HG03066 (cell line): ENCODE measurements around the gene ZNF280C.

Source experiments
- ATAC-seq: cut with Tn5 transposase; IDR thresholded peaks from one replicate; pipeline ENCODE4 v1.9.1; 2021; ENCODE audit warnings: low read depth; ENCODE audit not compliant: unreplicated experiment

Gene ZNF280C

GRCh38 chrX:130179170-130179569 is 89.5 kb downstream of the ZNF280C start:
- ATAC-seq = no peak

- no peak for ATAC-seq
Measured at GRCh38 chrX:130176942-130177341, 91.8 kb downstream of the ZNF280C start.

- peak; percentile 74 for ATAC-seq
Measured at GRCh38 chrX:130176354-130176776, 92.3 kb downstream of the ZNF280C start.

- no peak for ATAC-seq
Measured at GRCh38 chrX:130174937-130175336, 93.8 kb downstream of the ZNF280C start.

- ATAC-seq = no peak
Measured at GRCh38 chrX:130174045-130174704, 94.5 kb downstream of the ZNF280C start.

DNA sequence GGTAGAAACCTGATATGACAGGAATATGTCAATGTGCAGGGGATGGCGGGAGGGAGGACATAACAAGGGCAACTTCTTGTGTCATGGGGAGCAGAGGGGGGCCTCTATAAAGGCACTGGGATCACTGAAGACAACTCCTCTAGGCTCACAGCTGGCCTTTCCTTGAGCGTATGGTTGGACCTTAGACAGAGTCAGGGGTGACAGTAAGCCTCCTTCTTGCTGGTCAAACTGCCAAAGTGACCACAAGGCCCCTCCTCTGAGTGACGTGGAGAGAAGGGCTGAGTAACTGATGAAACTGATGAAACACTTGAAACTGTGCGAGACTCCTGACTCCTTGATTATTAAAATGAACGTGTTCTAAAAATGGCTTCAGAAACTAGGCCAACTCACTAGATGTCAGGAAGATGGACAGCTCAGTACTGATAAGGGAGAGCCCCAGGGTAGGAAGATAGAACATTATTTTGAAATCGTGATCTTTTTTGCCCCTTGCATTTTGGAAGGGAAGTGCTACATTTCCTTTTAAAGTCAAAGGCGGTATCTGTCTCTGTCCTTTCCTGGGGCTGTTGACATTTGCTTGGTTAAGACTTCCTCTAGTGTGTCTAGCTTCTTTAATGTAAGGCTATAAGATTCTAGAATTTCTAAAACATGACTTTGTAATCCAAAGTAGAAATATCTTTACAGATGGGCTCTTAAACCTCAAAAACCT is 95.4 kb downstream of the ZNF280C start:
- peak; percentile 41 for ATAC-seq

- ATAC-seq = no peak
Measured at GRCh38 chrX:130172127-130172845, 96.4 kb downstream of the ZNF280C start.

DNA sequence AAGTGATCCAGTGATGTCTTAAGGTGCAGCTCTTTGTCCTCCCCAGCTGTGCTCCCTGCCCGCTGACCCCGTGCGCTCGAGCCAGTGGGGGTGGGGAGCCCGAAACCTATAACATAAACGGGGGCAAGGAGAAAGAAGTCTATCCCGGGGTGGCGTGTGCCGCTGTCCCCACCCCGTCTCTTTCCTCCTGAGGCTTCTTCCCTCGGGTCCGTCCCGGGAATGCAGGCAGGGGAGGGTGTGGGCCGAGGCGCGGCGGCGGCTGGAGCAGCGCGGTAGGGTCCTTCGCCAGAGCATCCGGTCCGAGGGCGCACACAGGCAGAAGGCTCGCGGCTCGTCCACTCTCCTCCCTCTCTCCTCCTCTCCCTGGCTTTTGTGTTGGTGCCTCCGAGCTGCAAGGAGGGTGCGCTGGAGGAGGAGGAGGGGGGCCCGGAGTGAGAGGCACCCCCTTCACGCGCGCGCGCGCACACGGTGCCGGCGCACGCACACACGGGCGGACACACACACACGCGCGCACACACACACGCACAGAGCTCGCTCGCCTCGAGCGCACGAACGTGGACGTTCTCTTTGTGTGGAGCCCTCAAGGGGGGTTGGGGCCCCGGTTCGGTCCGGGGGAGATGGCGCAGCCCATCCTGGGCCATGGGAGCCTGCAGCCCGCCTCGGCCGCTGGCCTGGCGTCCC is 97.1 kb downstream of the ZNF280C start, which contains the start of gene RAB33A:
Gene RAB33A (plus strand): TSS at position 517 of the 681 bp plus-strand sequence. CDS start 101 bp downstream, at position 618.
- peak; percentile 8 for ATAC-seq

DNA sequence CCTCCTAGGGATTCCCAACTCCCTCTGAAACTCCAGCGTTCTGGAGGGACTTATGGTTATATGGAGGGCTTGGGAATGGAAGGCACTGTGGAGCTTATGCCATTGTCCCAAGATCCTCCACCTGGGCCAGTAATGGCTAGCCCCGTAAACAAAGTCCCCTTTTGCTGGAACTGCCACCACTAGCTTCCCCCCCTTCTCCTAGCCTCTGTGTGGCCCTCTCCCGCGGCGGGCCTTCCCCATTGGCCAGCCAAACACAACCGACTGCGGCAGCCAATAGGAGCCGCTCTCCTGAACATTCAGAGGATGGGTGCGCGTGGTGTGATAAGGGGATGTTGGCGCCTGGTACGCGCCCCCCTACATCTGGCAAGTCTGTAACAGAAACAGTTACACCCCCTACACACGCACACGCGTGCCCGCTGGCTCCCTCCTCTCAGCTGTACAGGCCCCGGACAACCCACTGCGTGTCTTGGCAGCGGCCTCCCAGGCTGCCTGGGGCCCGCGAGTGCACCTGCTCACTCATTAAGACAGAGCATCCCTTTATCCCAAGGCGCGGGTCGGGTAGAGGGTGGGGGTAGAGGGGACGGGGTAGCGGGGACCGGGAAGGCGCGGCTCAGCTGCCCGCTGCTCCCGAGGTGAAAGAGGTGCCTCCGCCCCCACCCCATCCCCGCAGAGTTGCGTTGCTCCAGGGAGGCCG is 97.8 kb downstream of the ZNF280C start:
- peak; percentile 67 for ATAC-seq

DNA sequence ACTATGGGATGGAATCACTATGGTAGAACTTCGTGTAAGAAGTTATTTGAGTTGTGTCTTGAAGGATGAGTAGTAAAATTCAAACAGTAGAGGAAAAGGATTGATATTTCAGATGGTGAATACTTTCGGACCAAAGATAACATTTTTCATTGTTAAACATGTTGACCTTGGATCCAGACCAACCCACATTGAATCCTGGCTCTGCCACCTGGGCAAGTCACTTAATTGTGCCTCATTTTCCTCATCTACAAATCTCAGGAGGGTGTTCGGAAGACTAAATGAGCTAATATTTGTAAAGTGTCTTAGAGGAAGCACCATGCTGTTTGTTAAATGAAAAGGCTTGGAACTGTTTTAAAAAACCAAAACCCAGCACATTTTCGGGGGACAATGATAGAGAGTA is 101.7 kb downstream of the ZNF280C start:
- no peak for ATAC-seq

DNA sequence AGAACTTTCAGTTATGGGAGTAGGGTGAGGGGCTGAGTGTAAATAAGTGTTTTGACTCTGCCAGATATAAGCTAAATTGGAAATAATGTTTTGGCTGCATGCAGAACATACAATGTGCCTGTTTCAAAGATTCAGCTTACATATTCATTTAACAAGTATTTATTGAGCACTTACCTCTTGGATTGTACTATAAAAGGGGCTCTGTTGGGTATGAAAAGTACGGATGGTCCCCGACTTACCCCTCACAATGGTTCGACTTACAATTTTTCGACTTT is 102.3 kb downstream of the ZNF280C start:
- no peak for ATAC-seq

GRCh38 chrX:130165703-130166502 is 102.8 kb downstream of the ZNF280C start, which contains the start of gene AIFM1:
Gene AIFM1, minus strand, starts transcription at chrX:130165841. Its CDS starts 185 bp downstream, at chrX:130165656.
- peak; percentile 91 for ATAC-seq

DNA sequence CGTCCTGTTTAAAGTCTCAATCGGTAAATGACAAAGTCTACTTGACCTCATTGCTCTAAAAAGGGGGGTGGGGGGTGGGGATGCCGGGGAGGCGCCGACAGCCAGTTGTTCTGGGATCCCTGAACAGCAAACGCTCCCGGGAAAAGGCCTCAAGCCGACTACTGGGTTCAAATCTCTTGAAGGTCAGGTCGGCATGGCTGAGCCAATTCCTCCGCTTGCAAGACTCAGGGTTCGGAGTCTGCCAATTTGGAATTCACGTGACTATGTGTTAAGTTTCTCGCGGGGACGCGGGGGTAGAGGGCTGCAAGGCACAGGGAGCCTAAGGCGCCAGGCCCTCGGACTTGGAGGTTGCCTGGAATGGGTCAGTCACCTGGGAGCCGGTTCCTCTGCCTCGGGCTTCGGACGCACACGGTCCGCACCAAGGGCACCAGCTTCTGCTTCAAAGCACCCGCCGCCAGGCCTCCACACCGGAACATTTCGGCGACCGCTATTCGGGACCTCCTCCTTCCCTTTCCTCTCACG is 103.5 kb downstream of the ZNF280C start:
- ATAC-seq = no peak

GRCh38 chrX:130163398-130163797 is 105.3 kb downstream of the ZNF280C start:
- ATAC-seq = no peak

DNA sequence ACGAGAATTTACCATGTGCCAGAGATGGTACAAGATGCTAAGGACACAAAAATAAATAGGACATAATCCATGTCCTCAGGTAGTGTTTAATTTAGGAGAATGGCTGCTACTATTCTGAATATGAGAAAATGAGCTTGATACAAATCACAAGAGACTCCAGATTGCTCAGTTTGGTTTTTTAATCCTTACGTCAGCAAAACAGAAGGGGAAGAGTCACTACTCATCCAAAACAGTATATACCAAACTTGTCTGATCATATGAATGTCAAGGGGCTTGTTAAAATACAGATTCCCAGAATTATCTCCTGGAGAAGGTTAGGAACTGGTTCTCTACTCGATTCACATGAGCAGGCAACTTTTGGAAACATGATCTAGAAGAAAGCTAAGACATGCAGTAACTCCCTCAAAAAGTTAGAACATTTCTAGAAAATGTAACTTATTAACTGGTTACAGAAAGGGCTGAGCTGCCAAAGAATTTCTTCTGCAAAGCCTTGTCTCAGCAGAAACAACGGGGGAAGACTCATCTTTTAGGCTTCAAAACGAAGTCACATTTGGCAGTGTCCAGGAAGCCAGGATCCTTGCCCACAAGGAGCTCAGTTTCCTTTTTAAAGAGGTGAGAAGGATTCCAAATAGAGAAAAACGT is 106.5 kb downstream of the ZNF280C start:
- ATAC-seq = no peak

DNA sequence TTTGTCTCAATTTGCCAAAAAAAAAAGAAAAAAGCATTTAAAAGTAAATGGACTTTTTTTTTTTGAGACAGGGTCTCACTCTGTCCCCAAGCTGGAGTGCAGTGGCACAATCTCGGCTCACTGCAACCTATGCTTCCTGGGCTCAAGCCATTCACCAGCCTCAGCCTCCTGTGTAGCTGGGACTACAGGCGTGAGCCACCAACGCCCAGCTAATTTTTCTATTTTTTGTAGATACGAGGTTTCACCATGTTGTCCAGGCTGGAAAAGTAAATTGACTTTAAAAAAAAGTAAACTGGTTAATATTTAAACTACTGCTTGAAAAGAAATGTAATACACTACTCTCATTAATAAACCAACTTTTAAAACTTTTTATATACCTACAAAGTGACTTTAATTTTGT is 108.9 kb downstream of the ZNF280C start:
- ATAC-seq = no peak

DNA sequence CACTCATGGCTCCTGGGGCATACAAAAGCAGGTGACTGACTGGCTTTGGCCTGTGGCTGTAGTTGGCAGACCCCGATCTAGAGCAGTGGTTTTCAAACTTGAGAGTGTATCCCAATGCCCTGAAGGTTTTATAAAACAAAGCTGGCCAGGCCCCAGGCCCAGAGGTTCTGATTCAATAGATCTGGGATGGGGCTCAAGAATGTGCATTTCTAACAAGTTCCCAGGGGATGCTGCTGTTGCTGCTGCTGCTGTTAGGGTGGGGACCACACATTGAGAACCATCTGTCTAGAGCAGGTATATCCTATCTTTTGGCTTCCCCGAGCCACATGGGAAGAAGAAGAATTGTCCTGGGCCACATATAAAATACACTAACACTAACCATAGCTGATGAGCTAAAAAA is 110.4 kb downstream of the ZNF280C start:
- ATAC-seq = no peak

DNA sequence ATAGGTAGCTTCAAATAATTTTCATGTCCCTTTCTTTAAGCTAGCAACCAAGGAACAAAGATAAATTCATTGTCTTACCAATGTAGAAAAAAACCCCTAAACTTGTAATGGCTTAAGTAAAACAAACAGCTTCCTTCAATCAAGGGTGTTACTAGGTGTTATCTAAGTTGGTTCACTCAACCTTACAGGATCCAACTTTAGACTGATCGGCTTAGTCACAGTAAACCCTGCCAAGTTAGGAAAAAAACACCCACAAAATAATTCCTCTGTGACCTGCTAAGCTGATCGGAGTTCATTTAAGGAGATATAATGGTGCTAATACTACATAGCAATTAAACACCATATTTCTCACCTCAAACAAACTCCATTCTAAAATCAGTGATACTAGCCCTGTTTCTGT is 113.1 kb downstream of the ZNF280C start:
- no peak for ATAC-seq
